A549 (cell line): Measurements from ENCODE around the gene TPRG1L. TPM values are rescaled to one million over a fixed set of nuclear protein-coding genes. Genes with fewer than 3 reads are reported as not detected.

Experiments
- ATAC-seq, 2 experiments: fragments of 200-7000 bp in 1 of 2; fragments of >200 bp in 1 of 2; cut with Nextera tagmentation in 1 of 2; cut with Tn5 transposase in 1 of 2; 3 replicates each; pipeline versions ENCODE4 v1.8.0 to v1.9.1; 2018 to 2020; ENCODE audit warnings: mild to moderate bottlenecking in 1 of 2, moderate library complexity in 1 of 2
- CTCF ChIA-PET: fragments of 300-600 bp; sonication (Branson Sonifier 250); formaldehyde crosslinking; extraction: SDS; loops from one replicate; lab custom pipeline; 2021; ENCODE audit warnings: antibody characterized with exemption, inconsistent platforms; lab: Yijun Ruan, JAX
- POLR2A ChIA-PET: fragments of 350-600 bp; formaldehyde crosslinking; extraction: SDS; loops from one replicate; lab custom pipeline; 2021; ENCODE audit warnings: antibody characterized with exemption, inconsistent platforms; lab: Yijun Ruan, JAX
- DNase-seq, 2 experiments: peaks; one replicate each; pipeline versions ENCODE4 v3.0.0 to v3.0.0-alpha.2; 2011 to 2016; ENCODE audit warnings: low read depth in 1 of 2, low spot score in 1 of 2
- FAIRE-seq: peaks from 2 replicates; lab custom pipeline; 2011; peaks lifted over from hg19 to GRCh38; lab: Jason Lieb, UNC
- H3K27ac ChIP-seq, 2 experiments: fragments of >200 bp; sonication (Bioruptor Twin); formaldehyde crosslinking; 3 replicates each; pipeline ENCODE4 v1.5.1; 2016 to 2017
- H3K4me1 ChIP-seq: fragments of >200 bp; sonication (Bioruptor Twin); formaldehyde crosslinking; 3 replicates; pipeline ENCODE4 v1.6.1; 2016
- H3K4me2 ChIP-seq: fragments of >200 bp; sonication (Bioruptor Twin); formaldehyde crosslinking; 3 replicates; pipeline ENCODE4 v1.6.1; 2016
- H3K4me3 ChIP-seq: fragments of >200 bp; sonication (Bioruptor Twin); formaldehyde crosslinking; 3 replicates; pipeline ENCODE4 v1.5.1; 2016
- H3K9me3 ChIP-seq: fragments of >200 bp; sonication (Bioruptor Twin); formaldehyde crosslinking; 3 replicates; pipeline ENCODE4 v1.6.1; 2016
- BHLHE40 ChIP-seq: IDR thresholded peaks from 2 replicates; pipeline ENCODE4 v1.6.1; 2012; ENCODE audit warnings: low read depth, low read length, inconsistent platforms
- CBX2 ChIP-seq: fragments of 200-600 bp; sonication (generic); IDR thresholded peaks from 2 replicates; pipeline ENCODE4 v1.6.1; 2016; ENCODE audit warnings: low read depth, mild to moderate bottlenecking, borderline replicate concordance
- CBX8 ChIP-seq: fragments of 200-600 bp; sonication (generic); IDR thresholded peaks from 2 replicates; pipeline ENCODE4 v1.6.1; 2016
- FOSL2 ChIP-seq, 2 experiments: fragments of 450-650 bp in 1 of 2; fragments of >200 bp in 1 of 2; sonication (Bioruptor Twin) in 1 of 2; formaldehyde crosslinking; IDR thresholded peaks; 2 replicates each; pipeline versions ENCODE4 v1.5.0 to v1.6.1; 2016 to 2020; ENCODE audit warnings: mild to moderate bottlenecking in 1 of 2, moderate library complexity in 1 of 2
- GATA3 ChIP-seq: IDR thresholded peaks from 2 replicates; pipeline ENCODE4 v1.6.1; 2012; ENCODE audit warnings: borderline replicate concordance
- HEYL ChIP-seq: fragments of 250-450 bp; sonication (Bioruptor Pico); IDR thresholded peaks from 2 replicates; pipeline ENCODE4 v1.8.0; 2021; ENCODE audit warnings: mild to moderate bottlenecking, moderate library complexity
- KDM1A ChIP-seq: fragments of 200-600 bp; sonication (generic); IDR thresholded peaks from 2 replicates; pipeline ENCODE4 v1.6.1; 2016; ENCODE audit warnings: low read depth, mild to moderate bottlenecking
- MAFK ChIP-seq: fragments of 450-650 bp; IDR thresholded peaks from 2 replicates; pipeline ENCODE4 v1.6.1; 2014; ENCODE audit not compliant: partially characterized antibody
- MAZ ChIP-seq: fragments of 150-350 bp; IDR thresholded peaks from 2 replicates; pipeline ENCODE4 v1.6.1; 2014; ENCODE audit warnings: antibody characterized with exemption, low read depth, low read length, borderline replicate concordance
- MYC ChIP-seq: IDR thresholded peaks from 2 replicates; pipeline ENCODE4 v1.6.1; 2012; ENCODE audit warnings: mild to moderate bottlenecking, inconsistent platforms, low read length, improper control_type of control experiment, borderline replicate concordance
- PHF8 ChIP-seq: fragments of 200-600 bp; sonication (generic); IDR thresholded peaks from 2 replicates; pipeline ENCODE4 v1.6.1; 2016; ENCODE audit warnings: low read depth, mild to moderate bottlenecking, antibody characterized with exemption, moderate library complexity, borderline replicate concordance
- POLR2A ChIP-seq: IDR thresholded peaks from 2 replicates; pipeline ENCODE4 v1.6.1; 2012; ENCODE audit warnings: mild to moderate bottlenecking, low read length
- POLR2AphosphoS2 ChIP-seq: conservative IDR thresholded peaks from 2 replicates; pipeline ENCODE4 v1.6.1; 2012; ENCODE audit warnings: low read length, improper control_type of control experiment, inconsistent platforms
- RAD21 ChIP-seq, 2 experiments: fragments of >200 bp in 1 of 2; sonication (Bioruptor Twin) in 1 of 2; formaldehyde crosslinking in 1 of 2; IDR thresholded peaks in 1 of 2; conservative IDR thresholded peaks in 1 of 2; 2 replicates in 1 of 2; 3 replicates in 1 of 2; pipeline ENCODE4 v1.6.1; 2012 to 2018; ENCODE audit warnings: inconsistent platforms in 1 of 2
- RARB ChIP-seq: fragments of 250-450 bp; sonication (Bioruptor Pico); IDR thresholded peaks from 2 replicates; pipeline ENCODE4 v1.8.0; 2021; ENCODE audit warnings: mild to moderate bottlenecking, moderate library complexity
- RFX5 ChIP-seq: fragments of 450-650 bp; IDR thresholded peaks from 2 replicates; pipeline ENCODE4 v1.7.1; 2014; ENCODE audit warnings: antibody characterized with exemption, mild to moderate bottlenecking, moderate library complexity
- SREBF2 ChIP-seq: fragments of 450-650 bp; IDR thresholded peaks from 2 replicates; pipeline ENCODE4 v1.6.1; 2014; ENCODE audit warnings: mild to moderate bottlenecking, moderate library complexity
- ZC3H11A ChIP-seq: fragments of 450-650 bp; IDR thresholded peaks from 2 replicates; pipeline ENCODE4 v1.6.1; 2014; ENCODE audit warnings: antibody characterized with exemption, mild to moderate bottlenecking
- ZFP36 ChIP-seq: fragments of 450-650 bp; IDR thresholded peaks from 2 replicates; pipeline ENCODE4 v1.6.1; 2014; ENCODE audit warnings: borderline replicate concordance; ENCODE audit not compliant: partially characterized antibody
- ZNF302 ChIP-seq: fragments of 250-450 bp; sonication (Bioruptor Pico); IDR thresholded peaks from 2 replicates; pipeline ENCODE4 v1.9.0; 2021; ENCODE audit warnings: inconsistent platforms, mild to moderate bottlenecking, moderate library complexity
- ZSCAN20 ChIP-seq: fragments of 250-450 bp; sonication (Bioruptor Pico); IDR thresholded peaks from 2 replicates; pipeline ENCODE4 v1.8.0; 2022; ENCODE audit warnings: mild to moderate bottlenecking, moderate library complexity
- WGBS: methylation state at CpG from one replicate; pipeline ENCODE4 v1.1.6; 2017; ENCODE audit errors: missing lambda C conversion rate; 5-methylcytosine and 5-hydroxymethylcytosine counted together
- polyA plus RNA-seq, 4 experiments: library from polyadenylated mRNA; depleted of rRNA in 3 of 4; stranded (reverse); fragments of >200 nt; fragmentation: RNase III in 1 of 4; extraction: RNeasy Plus Mini Kit Qiagen cat#74134 plus additional on column Dnase treatment in 1 of 4; gene quantifications; 2 replicates in 3 of 4; 3 replicates in 1 of 4; pipeline ENCODE4 v1.2.3, GENCODE V29; 2011 to 2017
- TF ChIP-seq, protein P1 (sequence below): fragments of 150-350 bp; IDR thresholded peaks from 2 replicates; pipeline ENCODE4 v1.6.1; 2014; ENCODE audit warnings: low read depth, mild to moderate bottlenecking, low read length
- TF ChIP-seq, protein P2 (sequence below): fragments of 250-450 bp; sonication (Bioruptor Pico); IDR thresholded peaks from 2 replicates; pipeline ENCODE4 v1.5.0; 2020; ENCODE audit warnings: low read depth, mild to moderate bottlenecking, moderate library complexity
- TF ChIP-seq, protein P3 (sequence below): fragments of >200 bp; sonication (Bioruptor Twin); formaldehyde crosslinking; IDR thresholded peaks from 2 replicates; pipeline ENCODE4 v1.6.1; 2016
- TF ChIP-seq, protein P4 (sequence below): fragments of 200-600 bp; sonication (generic); IDR thresholded peaks from 2 replicates; pipeline ENCODE4 v1.6.1; 2016; ENCODE audit warnings: antibody characterized with exemption, mild to moderate bottlenecking, moderate library complexity
- TF ChIP-seq, protein P5 (sequence below): fragments of >200 bp; sonication (Bioruptor Twin); formaldehyde crosslinking; IDR thresholded peaks from 3 replicates; pipeline ENCODE4 v1.5.1; 2016
- TF ChIP-seq, protein P6 (sequence below): IDR thresholded peaks from 2 replicates; pipeline ENCODE4 v1.6.1; 2012

The TPRG1L gene
- polyA plus RNA-seq, 2 of the 4 experiments (the other 2 are of a cell fraction): 13.1 to 20.1 TPM

DNA sequence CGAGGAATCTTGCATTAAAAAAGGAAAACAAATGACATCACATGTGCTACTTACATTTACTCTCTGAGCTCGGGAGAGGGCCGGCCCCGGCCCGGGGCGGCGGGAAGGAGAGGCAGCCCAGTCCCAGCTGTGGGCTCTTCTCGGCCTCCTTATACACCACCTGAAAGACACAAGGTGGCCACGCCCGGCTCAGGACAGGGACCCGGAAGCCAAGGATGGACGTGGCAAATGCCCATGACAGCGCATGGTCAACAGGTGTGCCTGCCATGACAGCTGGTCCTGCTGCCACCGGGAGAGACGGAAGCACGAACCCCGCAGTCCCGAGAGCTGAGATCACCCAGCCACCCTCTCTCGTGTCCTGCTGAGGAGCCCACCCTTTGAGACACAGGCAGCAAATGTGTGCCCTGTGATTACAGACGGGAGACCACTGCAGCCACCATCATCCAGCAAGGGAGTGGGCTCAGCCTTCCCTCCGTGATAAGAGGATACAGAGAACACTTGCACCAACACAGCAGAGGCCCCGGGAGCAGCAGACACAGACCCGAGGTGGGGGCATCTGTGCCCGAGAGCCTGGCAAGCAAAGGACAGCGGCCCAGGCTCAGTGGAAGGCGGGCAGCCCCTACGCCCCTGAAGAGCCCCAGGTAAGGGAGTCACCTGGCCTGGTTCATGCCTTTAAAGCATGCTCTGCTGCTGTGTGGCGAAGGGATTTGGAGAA, 8.7 kb downstream of the TPRG1L start:
- WGBS: 94% methylated on average over 20 of the region's 28 CpGs

DNA sequence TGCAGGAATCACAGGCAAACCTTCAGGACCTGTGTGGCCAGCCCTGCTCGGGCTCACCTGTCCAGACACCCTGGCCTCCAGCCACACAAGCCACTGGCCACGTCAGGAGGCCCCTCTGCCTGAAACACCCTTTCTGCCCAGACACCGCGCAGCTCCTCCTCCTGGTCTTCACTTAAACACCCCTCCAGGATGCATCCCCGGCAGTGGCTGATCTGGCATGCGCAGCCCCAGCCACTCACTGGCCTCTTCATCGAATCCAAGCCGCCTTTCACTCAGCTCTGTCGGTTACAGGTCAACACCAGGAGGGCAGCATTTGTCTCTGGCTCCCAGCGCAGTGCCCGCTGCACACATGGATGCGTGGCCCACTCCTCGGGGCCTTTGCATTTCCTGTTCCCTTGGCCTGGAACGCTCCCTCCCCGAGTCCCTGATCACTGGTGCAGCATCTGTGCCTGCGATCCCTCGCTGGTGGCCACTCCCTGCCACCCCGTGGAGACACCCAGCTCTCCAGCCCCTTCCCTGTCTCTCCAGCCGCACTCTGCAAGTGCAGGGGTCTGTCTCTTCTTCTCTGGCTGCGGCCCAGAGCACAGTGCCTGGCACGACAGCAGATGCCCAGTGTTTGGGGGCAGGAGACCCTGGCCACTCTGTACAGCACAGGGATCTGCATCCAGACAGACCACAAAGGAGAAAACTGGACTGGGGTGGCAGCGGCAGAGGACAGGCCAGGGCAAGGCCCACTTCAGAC, 9.4 kb downstream of the TPRG1L start:
- Histone ChIP-seq H3K9me3 (no peaks in the 10 kb centered on the region), H3K4me1 (no peaks in the 10 kb centered on the region), H3K27ac (no peak overlapping the region), H3K4me3 (no peak overlapping the region), H3K4me2 (no peak overlapping the region)
- TF ChIP-seq, protein P1, sequence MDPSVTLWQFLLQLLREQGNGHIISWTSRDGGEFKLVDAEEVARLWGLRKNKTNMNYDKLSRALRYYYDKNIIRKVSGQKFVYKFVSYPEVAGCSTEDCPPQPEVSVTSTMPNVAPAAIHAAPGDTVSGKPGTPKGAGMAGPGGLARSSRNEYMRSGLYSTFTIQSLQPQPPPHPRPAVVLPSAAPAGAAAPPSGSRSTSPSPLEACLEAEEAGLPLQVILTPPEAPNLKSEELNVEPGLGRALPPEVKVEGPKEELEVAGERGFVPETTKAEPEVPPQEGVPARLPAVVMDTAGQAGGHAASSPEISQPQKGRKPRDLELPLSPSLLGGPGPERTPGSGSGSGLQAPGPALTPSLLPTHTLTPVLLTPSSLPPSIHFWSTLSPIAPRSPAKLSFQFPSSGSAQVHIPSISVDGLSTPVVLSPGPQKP: no peak
- TF ChIP-seq RAD21 (conservative IDR thresholded peaks at IDR 0.05 in 1 of 2, IDR thresholded peaks at IDR 0.05 in 1 of 2): no peak
- TF ChIP-seq, protein P2, sequence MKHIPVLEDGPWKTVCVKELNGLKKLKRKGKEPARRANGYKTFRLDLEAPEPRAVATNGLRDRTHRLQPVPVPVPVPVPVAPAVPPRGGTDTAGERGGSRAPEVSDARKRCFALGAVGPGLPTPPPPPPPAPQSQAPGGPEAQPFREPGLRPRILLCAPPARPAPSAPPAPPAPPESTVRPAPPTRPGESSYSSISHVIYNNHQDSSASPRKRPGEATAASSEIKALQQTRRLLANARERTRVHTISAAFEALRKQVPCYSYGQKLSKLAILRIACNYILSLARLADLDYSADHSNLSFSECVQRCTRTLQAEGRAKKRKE (CRISPR knock-in tag): no peak
- no peak for TF ChIP-seq POLR2A
- TF ChIP-seq POLR2AphosphoS2: no peak
- no peak for TF ChIP-seq RFX5
- no peak for TF ChIP-seq BHLHE40
- TF ChIP-seq HEYL: no peak
- TF ChIP-seq SREBF2: no peak
- TF ChIP-seq CBX2: no peak
- TF ChIP-seq RARB (CRISPR knock-in tag): no peak
- TF ChIP-seq ZFP36: no peak
- TF ChIP-seq MAZ: no peak
- TF ChIP-seq, protein P3, sequence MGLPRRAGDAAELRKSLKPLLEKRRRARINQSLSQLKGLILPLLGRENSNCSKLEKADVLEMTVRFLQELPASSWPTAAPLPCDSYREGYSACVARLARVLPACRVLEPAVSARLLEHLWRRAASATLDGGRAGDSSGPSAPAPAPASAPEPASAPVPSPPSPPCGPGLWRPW: no peak
- TF ChIP-seq, protein P4, sequence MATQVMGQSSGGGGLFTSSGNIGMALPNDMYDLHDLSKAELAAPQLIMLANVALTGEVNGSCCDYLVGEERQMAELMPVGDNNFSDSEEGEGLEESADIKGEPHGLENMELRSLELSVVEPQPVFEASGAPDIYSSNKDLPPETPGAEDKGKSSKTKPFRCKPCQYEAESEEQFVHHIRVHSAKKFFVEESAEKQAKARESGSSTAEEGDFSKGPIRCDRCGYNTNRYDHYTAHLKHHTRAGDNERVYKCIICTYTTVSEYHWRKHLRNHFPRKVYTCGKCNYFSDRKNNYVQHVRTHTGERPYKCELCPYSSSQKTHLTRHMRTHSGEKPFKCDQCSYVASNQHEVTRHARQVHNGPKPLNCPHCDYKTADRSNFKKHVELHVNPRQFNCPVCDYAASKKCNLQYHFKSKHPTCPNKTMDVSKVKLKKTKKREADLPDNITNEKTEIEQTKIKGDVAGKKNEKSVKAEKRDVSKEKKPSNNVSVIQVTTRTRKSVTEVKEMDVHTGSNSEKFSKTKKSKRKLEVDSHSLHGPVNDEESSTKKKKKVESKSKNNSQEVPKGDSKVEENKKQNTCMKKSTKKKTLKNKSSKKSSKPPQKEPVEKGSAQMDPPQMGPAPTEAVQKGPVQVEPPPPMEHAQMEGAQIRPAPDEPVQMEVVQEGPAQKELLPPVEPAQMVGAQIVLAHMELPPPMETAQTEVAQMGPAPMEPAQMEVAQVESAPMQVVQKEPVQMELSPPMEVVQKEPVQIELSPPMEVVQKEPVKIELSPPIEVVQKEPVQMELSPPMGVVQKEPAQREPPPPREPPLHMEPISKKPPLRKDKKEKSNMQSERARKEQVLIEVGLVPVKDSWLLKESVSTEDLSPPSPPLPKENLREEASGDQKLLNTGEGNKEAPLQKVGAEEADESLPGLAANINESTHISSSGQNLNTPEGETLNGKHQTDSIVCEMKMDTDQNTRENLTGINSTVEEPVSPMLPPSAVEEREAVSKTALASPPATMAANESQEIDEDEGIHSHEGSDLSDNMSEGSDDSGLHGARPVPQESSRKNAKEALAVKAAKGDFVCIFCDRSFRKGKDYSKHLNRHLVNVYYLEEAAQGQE: no peak
- no peak for TF ChIP-seq ZNF302
- TF ChIP-seq CBX8: no peak
- TF ChIP-seq GATA3: no peak
- TF ChIP-seq PHF8: no peak
- no peak for ATAC-seq
- FAIRE-seq: no peak
- POLR2A ChIA-PET: no interaction called here
- CTCF ChIA-PET: interaction anchor here (2.4 kb wide), 1 partner anchor 15 kb away, joined by 7 read pairs; no protein-coding TSS in a partner anchor
- no peak for DNase-seq
- WGBS: 94% methylated on average over 16 of the region's 22 CpGs

More for the DNA sequence above, 8.7 kb downstream of the TPRG1L start:
- Histone ChIP-seq H3K4me1 (no peaks in the 10 kb centered on the region), H3K9me3 (no peaks in the 10 kb centered on the region), H3K4me2 (no peak overlapping the region), H3K27ac (no peak overlapping the region), H3K4me3 (no peak overlapping the region)
- DNase-seq: no peak
- FAIRE-seq: no peak
- CTCF ChIA-PET: interaction anchor here (2.4 kb wide), 1 partner anchor 14 kb away, joined by 7 read pairs; no protein-coding TSS in a partner anchor
- TF ChIP-seq POLR2AphosphoS2: no peak
- TF ChIP-seq BHLHE40: no peak
- TF ChIP-seq ZC3H11A: no peak
- TF ChIP-seq MYC: no peak
- TF ChIP-seq, protein P5, sequence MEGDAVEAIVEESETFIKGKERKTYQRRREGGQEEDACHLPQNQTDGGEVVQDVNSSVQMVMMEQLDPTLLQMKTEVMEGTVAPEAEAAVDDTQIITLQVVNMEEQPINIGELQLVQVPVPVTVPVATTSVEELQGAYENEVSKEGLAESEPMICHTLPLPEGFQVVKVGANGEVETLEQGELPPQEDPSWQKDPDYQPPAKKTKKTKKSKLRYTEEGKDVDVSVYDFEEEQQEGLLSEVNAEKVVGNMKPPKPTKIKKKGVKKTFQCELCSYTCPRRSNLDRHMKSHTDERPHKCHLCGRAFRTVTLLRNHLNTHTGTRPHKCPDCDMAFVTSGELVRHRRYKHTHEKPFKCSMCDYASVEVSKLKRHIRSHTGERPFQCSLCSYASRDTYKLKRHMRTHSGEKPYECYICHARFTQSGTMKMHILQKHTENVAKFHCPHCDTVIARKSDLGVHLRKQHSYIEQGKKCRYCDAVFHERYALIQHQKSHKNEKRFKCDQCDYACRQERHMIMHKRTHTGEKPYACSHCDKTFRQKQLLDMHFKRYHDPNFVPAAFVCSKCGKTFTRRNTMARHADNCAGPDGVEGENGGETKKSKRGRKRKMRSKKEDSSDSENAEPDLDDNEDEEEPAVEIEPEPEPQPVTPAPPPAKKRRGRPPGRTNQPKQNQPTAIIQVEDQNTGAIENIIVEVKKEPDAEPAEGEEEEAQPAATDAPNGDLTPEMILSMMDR: no peak
- TF ChIP-seq, protein P6, sequence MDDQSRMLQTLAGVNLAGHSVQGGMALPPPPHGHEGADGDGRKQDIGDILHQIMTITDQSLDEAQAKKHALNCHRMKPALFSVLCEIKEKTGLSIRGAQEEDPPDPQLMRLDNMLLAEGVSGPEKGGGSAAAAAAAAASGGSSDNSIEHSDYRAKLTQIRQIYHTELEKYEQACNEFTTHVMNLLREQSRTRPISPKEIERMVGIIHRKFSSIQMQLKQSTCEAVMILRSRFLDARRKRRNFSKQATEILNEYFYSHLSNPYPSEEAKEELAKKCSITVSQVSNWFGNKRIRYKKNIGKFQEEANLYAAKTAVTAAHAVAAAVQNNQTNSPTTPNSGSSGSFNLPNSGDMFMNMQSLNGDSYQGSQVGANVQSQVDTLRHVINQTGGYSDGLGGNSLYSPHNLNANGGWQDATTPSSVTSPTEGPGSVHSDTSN: no peak
- TF ChIP-seq MAFK: no peak
- TF ChIP-seq ZSCAN20 (CRISPR knock-in tag): no peak
- no peak for TF ChIP-seq FOSL2 (IDR thresholded peaks at IDR 0.05)
- TF ChIP-seq FOSL2 (CRISPR knock-in tag; IDR thresholded peaks at IDR 0.05): no peak
- no peak for TF ChIP-seq KDM1A
- no peak for ATAC-seq
- POLR2A ChIA-PET: no interaction called here
